ENCODE data around the gene HMOX1. TPM values are rescaled to one million over a fixed set of nuclear protein-coding genes. Genes with fewer than 3 reads are reported as not detected.
"Not testable (repeated sequence)": the region's sequence is repeated elsewhere in the genome, so short reads cannot be mapped to it uniquely, and the experiment has no call there.

Gene HMOX1
- total RNA-seq, 2 experiments from 2014 or later: 5.2 to 7.3 TPM

DNA sequence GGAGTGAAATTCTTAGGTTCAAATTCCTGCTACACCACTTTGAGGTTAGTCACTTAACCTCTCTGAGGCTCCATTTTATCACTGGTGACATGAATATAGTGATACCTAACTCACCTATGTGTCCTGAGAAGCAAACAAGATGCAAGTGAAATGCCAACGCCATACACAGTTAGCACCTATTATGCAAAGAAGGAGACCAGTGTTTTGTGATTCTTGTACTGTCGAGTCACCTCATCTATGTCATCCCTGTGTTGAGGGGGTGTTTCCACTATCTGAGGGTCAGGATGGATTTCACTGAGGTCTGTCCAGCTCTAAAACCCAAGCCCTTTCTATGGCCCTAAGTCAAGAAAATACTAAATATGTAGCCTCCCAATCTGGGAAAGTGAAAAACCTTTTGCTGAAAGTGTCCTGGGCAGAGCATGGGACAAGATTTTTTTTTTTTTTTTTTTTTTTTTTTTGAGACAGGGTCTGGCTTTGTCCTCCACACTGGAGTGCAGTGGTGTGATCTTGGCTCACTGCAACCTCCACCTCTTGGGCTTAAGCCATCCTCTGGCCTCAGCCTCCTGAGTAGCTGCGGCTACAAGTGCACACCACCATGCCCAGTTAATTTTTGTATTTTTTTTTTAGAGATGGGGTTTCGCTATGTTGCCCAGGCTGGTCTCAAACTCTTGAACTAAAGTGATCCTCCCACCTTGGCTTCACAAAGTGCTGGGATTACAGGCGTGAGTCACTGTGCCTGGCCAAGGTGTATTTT lies 14.1 kb downstream of the HMOX1 start:
- Mint-ChIP-seq H3K9me3 (no peaks in the 10 kb centered on the region), H3K36me3 (peaks cover 3% of the 10 kb centered on the region), H3K4me1 (peaks cover 2% of the 10 kb centered on the region), H3K27me3 (no peaks in the 10 kb centered on the region), H3K27ac (no peak overlapping the region), H3K4me3 (no peak overlapping the region)
- POLR2A ChIA-PET: interaction anchor here (0.6 kb wide), 1 partner anchor 33 kb away, joined by 3 read pairs; no protein-coding TSS in a partner anchor
- DNase-seq (no peak), ATAC-seq (ENCODE audit: low read depth) (no peak)

DNA sequence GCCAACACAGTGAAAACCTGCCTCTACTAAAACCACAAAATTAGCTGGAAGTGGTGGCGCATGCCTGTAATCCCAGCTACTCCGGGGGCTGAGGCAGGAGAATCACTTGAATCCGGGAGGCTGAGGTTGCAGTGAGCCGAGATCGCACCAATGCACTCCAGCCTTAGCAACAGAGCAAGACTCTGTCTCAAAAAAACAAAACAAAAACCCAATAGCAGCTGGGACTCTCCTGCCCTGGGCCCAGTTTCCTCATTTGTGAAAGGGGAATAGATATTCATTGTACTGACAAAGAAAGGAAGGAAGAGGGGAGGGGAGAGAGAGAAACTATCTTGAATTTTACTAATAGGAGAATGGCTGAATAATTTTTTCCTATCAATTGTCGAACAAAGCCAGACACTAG lies 15.7 kb downstream of the HMOX1 start:
- H3K4me1 Mint-ChIP-seq: not testable (repeated sequence)
- POLR2A ChIA-PET: interaction anchor here (0.6 kb wide), 1 partner anchor 11 kb away, joined by 3 read pairs; no protein-coding TSS in a partner anchor

DNA sequence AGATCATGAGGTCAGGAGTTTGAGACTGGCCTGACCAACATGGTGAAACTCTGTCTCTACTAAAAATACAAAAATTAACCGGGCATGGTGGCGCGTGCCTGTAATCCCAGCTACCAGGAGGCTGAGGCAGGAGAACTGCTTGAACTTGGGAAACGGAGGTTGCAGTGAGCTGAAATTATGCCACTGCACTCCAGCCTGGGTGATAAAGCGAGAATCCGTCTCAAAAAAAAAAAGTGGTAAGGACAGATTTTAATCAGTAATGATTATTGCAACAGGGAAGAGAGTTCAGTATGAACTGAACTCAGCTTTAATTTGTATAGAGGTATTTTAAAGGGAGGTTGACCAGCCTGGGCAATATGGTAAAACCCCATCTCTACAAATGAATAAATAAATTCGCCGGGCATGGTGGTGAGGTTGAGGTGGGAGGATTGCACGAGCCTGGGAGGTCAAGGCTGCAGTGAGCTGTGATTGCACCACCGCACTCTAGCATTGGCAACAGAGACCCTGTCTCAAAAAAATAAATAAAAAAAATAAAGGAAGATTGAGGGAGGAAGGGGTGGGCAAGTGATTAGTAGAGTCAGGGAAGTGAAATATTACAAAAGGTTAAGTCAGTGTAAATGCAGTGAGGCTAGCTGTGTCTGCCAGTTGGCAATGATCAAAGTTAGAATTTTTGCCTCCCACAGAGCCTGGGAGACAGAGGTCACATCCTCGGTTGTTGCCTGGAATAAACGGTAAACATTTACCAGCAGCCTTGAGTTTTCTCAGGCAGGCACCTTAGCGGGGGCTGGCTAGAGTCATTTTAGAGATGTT lies 16.4 kb downstream of the HMOX1 start:
- POLR2A ChIA-PET: interaction anchor here (0.6 kb wide), 1 partner anchor 12 kb away, joined by 3 read pairs; no protein-coding TSS in a partner anchor
- Mint-ChIP-seq H3K4me1 (peaks cover 16% of the 10 kb centered on the region), H3K27ac (no peak overlapping the region), H3K27me3 (no peaks in the 10 kb centered on the region), H3K4me3 (no peak overlapping the region), H3K9me3 (no peaks in the 10 kb centered on the region), H3K36me3 (peaks cover 17% of the 10 kb centered on the region)
- no peak for ATAC-seq (ENCODE audit: low read depth)
- DNase-seq: no peak

More for the DNA sequence above, 15.7 kb downstream of the HMOX1 start:
- H3K36me3 Mint-ChIP-seq: peaks cover 12% of the 10 kb centered on the region
- H3K27me3 Mint-ChIP-seq; ATAC-seq (ENCODE audit: low read depth); H3K27ac Mint-ChIP-seq; H3K9me3 Mint-ChIP-seq; DNase-seq; H3K4me3 Mint-ChIP-seq: not testable (repeated sequence)

DNA sequence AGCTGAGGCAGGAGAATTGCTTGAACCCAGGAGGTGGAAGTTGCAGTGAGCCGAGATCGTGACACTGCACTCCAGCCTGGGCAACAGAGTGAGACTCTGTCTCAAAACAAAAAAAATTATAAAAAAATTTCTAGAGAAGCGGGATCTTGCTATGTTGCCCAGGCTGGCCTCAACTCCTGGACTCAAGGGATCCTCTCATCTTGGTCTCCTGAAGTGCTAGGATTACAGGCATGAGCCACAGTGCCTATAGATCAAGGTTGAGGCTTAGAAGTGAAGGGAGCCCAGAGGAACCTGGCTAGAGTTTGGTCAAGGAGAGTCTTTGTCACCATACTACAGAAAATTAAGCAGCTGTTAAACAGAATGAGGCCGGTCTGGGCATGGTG lies 17.7 kb downstream of the HMOX1 start:
- H3K27me3 Mint-ChIP-seq: no peaks in the 10 kb centered on the region
- DNase-seq (no peak), ATAC-seq (ENCODE audit: low read depth) (no peak)
- peaks cover 23% of the 10 kb centered on the region for H3K4me1 Mint-ChIP-seq
- POLR2A ChIA-PET: no interaction called here
- peak overlapping the region; percentile 99 for H3K4me3 Mint-ChIP-seq
- H3K9me3 Mint-ChIP-seq: no peaks in the 10 kb centered on the region
- peaks cover 22% of the 10 kb centered on the region for H3K36me3 Mint-ChIP-seq
- peak overlapping the region; percentile 97 for H3K27ac Mint-ChIP-seq

DNA sequence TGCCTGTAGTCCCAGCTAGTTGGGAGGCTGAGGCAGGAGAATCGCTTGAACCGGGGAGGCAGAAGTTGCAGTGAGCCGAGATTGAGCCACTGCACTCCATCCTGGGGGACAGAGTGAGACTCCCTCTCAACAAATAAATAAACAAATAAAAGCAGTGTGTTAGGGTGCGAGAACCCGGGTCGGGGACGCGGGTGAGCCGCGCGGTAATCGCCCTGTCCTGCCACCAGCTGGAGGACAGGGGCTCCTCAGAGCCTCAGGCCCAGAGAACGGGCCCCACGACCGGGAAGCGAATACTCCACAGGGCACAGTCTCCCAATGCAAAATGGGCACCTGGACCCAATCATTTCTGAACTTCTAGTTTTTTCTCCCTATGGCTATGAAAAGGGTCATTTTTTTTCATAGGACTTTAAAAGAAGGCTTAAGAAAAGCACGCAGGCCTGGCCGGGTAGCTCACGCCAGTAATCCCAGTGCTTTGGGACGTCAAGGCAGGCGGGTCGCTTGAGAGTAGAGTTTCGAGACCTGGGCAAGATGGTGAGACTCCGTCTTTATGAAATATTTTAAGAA lies 18.3 kb downstream of the HMOX1 start:
- POLR2A ChIA-PET: interaction anchor here (0.6 to 1.3 kb wide), 4 partner anchors 12 to 31 kb away, joined by 3 to 5 read pairs (median 4); no protein-coding TSS in a partner anchor

DNA sequence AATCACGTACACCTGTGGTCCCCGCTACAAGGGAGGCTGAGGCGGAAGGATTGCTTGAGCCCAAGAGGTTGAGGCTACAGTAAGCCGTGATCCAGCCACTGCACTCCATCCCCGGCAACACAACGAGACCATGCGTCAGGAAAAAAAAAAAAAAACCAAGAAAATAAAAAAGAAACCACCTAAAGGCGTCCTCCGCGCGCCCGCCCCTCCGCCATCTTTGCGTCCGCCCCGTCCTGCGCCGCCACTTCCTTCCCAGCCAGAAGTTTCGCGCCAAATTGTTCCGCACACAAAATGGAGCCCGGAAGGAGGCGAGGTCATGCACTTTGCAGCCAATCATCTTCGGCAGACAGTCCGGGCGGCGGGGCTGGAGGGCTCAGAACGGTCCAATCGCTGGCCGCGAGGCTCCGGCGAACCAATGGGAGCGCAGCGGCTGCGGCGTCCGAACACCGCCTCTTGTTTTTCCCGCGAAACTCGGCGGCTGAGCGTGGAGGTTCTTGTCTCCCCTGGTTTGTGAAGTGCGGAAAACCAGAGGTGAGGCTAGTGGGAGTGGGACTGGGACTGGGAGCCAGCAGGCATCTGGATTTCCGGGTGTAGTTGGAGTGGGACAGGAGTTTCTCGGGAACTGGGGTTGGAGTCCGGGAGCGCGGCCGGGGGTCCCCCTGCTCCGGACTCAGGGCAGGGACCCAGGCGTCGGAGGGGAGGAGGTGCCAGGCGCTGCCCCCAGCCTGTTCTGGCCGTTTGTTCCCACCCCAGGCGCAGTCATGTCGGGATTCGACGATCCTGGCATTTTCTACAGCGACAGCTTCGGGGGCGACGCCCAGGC lies 19.0 kb downstream of the HMOX1 start, which contains the start of gene MCM5:
MCM5 (plus strand) TSS at position 463 of the 823 bp plus-strand sequence; CDS start at position 762, 299 bp downstream.
- Mint-ChIP-seq H3K36me3 (peaks cover 28% of the 10 kb centered on the region), H3K4me3 (peak within 1 kb of the TSS; percentile 99), H3K9me3 (no peaks in the 10 kb centered on the region), H3K27me3 (no peaks in the 10 kb centered on the region), H3K4me1 (peaks cover 27% of the 10 kb centered on the region), H3K27ac (peak within 1 kb of the TSS; percentile 97)
- DNase-seq: peak; percentile 94
- peak; percentile 100 for ATAC-seq (ENCODE audit: low read depth)
- POLR2A ChIA-PET: interaction anchor here (0.6 to 1.3 kb wide), 5 partner anchors 10 to 32 kb away, joined by 3 to 5 read pairs (median 4); no protein-coding TSS in a partner anchor

More for the DNA sequence above, 18.3 kb downstream of the HMOX1 start:
- Mint-ChIP-seq H3K27me3 (no peaks in the 10 kb centered on the region), H3K9me3 (no peaks in the 10 kb centered on the region), H3K36me3 (peaks cover 24% of the 10 kb centered on the region), H3K4me3 (peak overlapping the region; percentile 99), H3K4me1 (peaks cover 23% of the 10 kb centered on the region), H3K27ac (peak overlapping the region; percentile 97)
- no peak for ATAC-seq (ENCODE audit: low read depth)
- DNase-seq: no peak

DNA sequence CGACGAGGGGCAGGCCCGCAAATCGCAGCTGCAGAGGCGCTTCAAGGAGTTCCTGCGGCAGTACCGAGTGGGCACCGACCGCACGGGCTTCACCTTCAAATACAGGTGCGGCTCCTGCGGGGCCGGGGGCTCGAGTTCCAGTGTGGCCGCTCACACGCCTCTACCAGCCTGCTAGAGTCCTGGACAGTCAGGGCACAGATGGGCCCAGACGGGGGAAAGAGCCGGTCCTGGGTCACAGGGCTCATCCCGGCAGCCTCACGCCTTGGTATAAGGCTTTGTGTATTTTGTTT lies 19.6 kb downstream of the HMOX1 start:
- POLR2A ChIA-PET: interaction anchor here (1.0 to 1.3 kb wide), 2 partner anchors 10 to 14 kb away, joined by 4 to 5 read pairs; no protein-coding TSS in a partner anchor
- Mint-ChIP-seq H3K9me3 (no peaks in the 10 kb centered on the region), H3K27ac (peak overlapping the region; percentile 97), H3K4me1 (peaks cover 27% of the 10 kb centered on the region), H3K36me3 (peaks cover 28% of the 10 kb centered on the region), H3K27me3 (no peaks in the 10 kb centered on the region), H3K4me3 (peak overlapping the region; percentile 99)
- ATAC-seq (ENCODE audit: low read depth) (peak; percentile 23), DNase-seq (no peak)

DNA sequence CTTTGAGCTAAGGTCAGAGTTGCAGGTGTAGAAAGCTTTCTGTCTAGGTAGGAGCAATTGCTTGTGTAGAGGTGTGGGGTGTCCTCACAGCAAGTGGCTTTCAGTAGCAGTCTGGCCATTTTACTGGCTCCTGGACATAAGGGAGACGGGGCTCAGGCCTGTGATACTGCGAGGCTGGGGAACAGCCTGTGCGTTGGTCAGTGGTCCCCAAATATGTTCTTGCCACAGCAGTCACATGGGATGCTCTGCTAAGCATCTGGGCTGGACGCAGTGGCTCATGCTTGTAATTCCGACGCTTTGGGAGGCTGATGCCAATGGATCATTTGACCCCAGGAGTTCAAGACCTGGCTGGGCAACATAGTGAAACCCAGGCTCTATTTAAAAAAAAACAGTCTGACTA lies 21.0 kb downstream of the HMOX1 start:
- H3K4me3 Mint-ChIP-seq: peak overlapping the region; percentile 99
- no peaks in the 10 kb centered on the region for H3K9me3 Mint-ChIP-seq
- ATAC-seq (ENCODE audit: low read depth) (no peak), DNase-seq (no peak)
- peak overlapping the region; percentile 81 for H3K27ac Mint-ChIP-seq
- H3K4me1 Mint-ChIP-seq: peaks cover 32% of the 10 kb centered on the region
- H3K27me3 Mint-ChIP-seq: no peaks in the 10 kb centered on the region
- POLR2A ChIA-PET: interaction anchor here (1.0 to 1.9 kb wide), 4 partner anchors 8 to 16 kb away, joined by 3 to 9 read pairs (median 3); no protein-coding TSS in a partner anchor
- H3K36me3 Mint-ChIP-seq: peaks cover 28% of the 10 kb centered on the region

DNA sequence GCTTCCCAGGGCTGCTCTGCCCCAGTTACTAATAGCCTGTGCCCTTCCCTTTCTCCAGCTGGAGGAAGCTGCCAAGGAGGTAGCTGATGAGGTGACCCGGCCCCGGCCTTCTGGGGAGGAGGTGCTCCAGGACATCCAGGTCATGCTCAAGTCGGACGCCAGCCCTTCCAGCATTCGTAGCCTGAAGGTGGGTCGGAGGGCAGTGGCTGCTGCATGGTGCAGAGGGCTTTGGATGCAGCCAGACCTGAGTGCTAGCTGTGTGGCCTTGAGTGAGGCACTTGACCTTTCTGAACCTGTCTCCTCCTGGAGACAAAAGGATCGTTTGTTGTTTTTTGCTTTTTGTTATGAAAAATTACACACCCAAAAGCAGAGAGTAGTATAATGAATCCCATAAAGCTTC lies 22.5 kb downstream of the HMOX1 start:
- POLR2A ChIA-PET: interaction anchor here (0.6 to 1.5 kb wide), 2 partner anchors 9 to 148 kb away, joined by 3 to 7 read pairs; no protein-coding TSS in a partner anchor
- H3K4me3 Mint-ChIP-seq: no peak overlapping the region
- no peak for DNase-seq

DNA sequence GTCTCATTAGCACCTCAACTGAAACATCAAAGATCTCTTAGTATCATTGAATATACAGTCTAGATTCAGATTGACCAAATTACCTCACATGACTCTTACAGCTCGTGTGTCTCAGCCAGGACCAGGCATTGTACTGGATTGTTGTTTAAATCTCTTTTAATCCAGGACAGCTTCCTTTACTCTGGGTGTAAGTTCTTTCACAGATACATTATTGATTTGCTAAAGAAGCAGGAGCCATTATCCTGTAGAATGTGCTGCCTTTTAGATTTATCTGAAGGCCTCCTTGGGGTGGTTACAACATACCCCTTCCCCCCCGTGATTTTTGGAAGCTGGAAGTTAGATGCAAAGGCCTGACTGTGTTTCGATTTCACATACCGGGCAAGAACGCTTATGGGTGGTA lies 23.3 kb downstream of the HMOX1 start:
- Mint-ChIP-seq H3K4me1 (peaks cover 43% of the 10 kb centered on the region), H3K27ac (no peak overlapping the region), H3K4me3 (no peak overlapping the region), H3K27me3 (no peaks in the 10 kb centered on the region), H3K9me3 (no peaks in the 10 kb centered on the region), H3K36me3 (peaks cover 39% of the 10 kb centered on the region)
- no peak for DNase-seq
- POLR2A ChIA-PET: interaction anchor here (1.5 kb wide), 2 partner anchors 9 to 10 kb away, joined by 7 read pairs; no protein-coding TSS in a partner anchor
- no peak for ATAC-seq (ENCODE audit: low read depth)

More for the DNA sequence above, 22.5 kb downstream of the HMOX1 start:
- Mint-ChIP-seq H3K27me3 (no peaks in the 10 kb centered on the region), H3K36me3 (peaks cover 38% of the 10 kb centered on the region), H3K9me3 (no peaks in the 10 kb centered on the region), H3K4me1 (peaks cover 42% of the 10 kb centered on the region), H3K27ac (no peak overlapping the region)
- ATAC-seq (ENCODE audit: low read depth): no peak

DNA sequence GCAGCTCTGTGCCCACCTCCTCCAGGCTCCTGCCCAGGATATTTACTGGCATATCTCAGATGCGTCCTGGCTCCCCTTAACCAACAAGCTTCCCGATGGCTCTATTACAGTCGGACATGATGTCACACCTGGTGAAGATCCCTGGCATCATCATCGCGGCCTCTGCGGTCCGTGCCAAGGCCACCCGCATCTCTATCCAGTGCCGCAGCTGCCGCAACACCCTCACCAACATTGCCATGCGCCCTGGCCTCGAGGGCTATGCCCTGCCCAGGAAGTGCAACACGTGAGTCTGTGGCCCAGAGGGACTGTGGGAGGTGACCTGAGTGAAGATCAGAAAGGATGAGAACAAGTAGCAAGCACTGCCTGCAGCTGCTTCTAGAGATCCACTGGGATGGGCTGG lies 25.5 kb downstream of the HMOX1 start:
- POLR2A ChIA-PET: interaction anchor here (0.6 kb wide), 1 partner anchor 656 kb away, joined by 5 read pairs; no protein-coding TSS in a partner anchor
- Mint-ChIP-seq H3K4me3 (no peak overlapping the region), H3K36me3 (peaks cover 38% of the 10 kb centered on the region)

DNA sequence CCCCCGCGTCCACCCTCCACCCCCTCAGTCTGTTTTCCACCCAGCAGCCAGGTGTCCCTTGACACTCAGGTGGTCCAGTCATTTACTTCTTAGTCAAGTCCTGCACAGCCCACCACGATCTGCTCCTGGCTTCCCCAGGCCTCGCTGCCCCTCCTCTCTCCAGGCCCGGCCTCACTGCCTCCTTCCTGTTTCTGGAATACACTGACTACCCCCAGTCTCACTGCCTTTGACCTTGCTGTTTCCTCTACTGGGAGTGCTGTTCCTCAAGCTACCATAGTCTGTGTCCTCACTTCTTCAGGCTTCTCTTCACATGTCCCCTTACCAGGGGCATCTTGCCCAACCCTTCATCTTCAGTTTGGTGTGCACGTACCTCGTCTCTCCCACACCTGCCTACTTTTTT lies 26.5 kb downstream of the HMOX1 start:
- POLR2A ChIA-PET: no interaction called here
- H3K27ac Mint-ChIP-seq: peak overlapping the region; percentile 13
- no peaks in the 10 kb centered on the region for H3K27me3 Mint-ChIP-seq
- no peak overlapping the region for H3K4me3 Mint-ChIP-seq
- DNase-seq: no peak
- no peaks in the 10 kb centered on the region for H3K9me3 Mint-ChIP-seq
- ATAC-seq (ENCODE audit: low read depth): no peak
- H3K4me1 Mint-ChIP-seq: peaks cover 42% of the 10 kb centered on the region
- H3K36me3 Mint-ChIP-seq: peaks cover 36% of the 10 kb centered on the region

More for the DNA sequence above, 25.5 kb downstream of the HMOX1 start:
- no peaks in the 10 kb centered on the region for H3K27me3 Mint-ChIP-seq
- no peaks in the 10 kb centered on the region for H3K9me3 Mint-ChIP-seq
- ATAC-seq (ENCODE audit: low read depth) (no peak), DNase-seq (no peak)
- H3K4me1 Mint-ChIP-seq: peaks cover 49% of the 10 kb centered on the region
- H3K27ac Mint-ChIP-seq: no peak overlapping the region

Measured in activated naive CD8-positive, alpha-beta T cell treated with anti-CD3 and anti-CD28 coated beads, Interleukin-2, amount 10 ng/mL, durations not matched to agents 7 days and 5 days (primary cell).